Endodermal cell (in vitro differentiated cells): ENCODE measurements around the gene RABGGTA. TPM values are rescaled to one million over a fixed set of nuclear protein-coding genes. Genes with fewer than 3 reads are reported as not detected.

Experiments used
- DNase-seq: peaks from one replicate; pipeline ENCODE4 v3.0.0-alpha.2; 2017
- H3K27ac ChIP-seq: 2 replicates; pipeline ENCODE4 v1.5.1; 2013; ENCODE audit warnings: mild to moderate bottlenecking, low read depth, low read length, moderate library complexity
- H3K27me3 ChIP-seq: 2 replicates; pipeline ENCODE4 v1.6.1; 2013; ENCODE audit warnings: mild to moderate bottlenecking, low read length, moderate library complexity; ENCODE audit not compliant: insufficient read depth, control insufficient read depth, poor library complexity, severe bottlenecking
- H3K36me3 ChIP-seq: 2 replicates; pipeline ENCODE4 v1.7.0; 2013; ENCODE audit warnings: mild to moderate bottlenecking, low read length, moderate library complexity; ENCODE audit not compliant: control insufficient read depth, insufficient read depth
- H3K4me1 ChIP-seq: one replicate; pipeline ENCODE4 v1.7.0; 2013; ENCODE audit warnings: low read length; ENCODE audit not compliant: control insufficient read depth, insufficient read depth
- H3K4me3 ChIP-seq: 2 replicates; pipeline ENCODE4 v1.5.1; 2013; ENCODE audit warnings: mild to moderate bottlenecking, low read length, moderate library complexity
- H3K9ac ChIP-seq: 2 replicates; pipeline ENCODE4 v1.6.1; 2013; ENCODE audit warnings: mild to moderate bottlenecking, low read length, moderate library complexity; ENCODE audit not compliant: poor library complexity, severe bottlenecking; ENCODE audit errors: extremely low read depth
- H3K9me3 ChIP-seq: 2 replicates; pipeline ENCODE4 v1.6.1; 2013; ENCODE audit warnings: mild to moderate bottlenecking, low read length, moderate library complexity; ENCODE audit not compliant: control insufficient read depth
- H3K27ac Mint-ChIP-seq: 2 replicates; pipeline ENCODE4 v1.8.0; 2020; ENCODE audit warnings: mixed read lengths
- H3K27me3 Mint-ChIP-seq: 2 replicates; pipeline ENCODE4 v1.8.0; 2021; ENCODE audit warnings: mild to moderate bottlenecking, mixed read lengths; ENCODE audit not compliant: insufficient read depth
- H3K36me3 Mint-ChIP-seq: 2 replicates; pipeline ENCODE4 v1.8.0; 2020; ENCODE audit warnings: low read depth, mixed read lengths
- H3K4me1 Mint-ChIP-seq: 2 replicates; pipeline ENCODE4 v1.8.0; 2020; ENCODE audit warnings: mixed read lengths
- H3K4me3 Mint-ChIP-seq: 2 replicates; pipeline ENCODE4 v1.8.0; 2020; ENCODE audit warnings: mild to moderate bottlenecking, moderate library complexity, mixed read lengths
- H3K9me3 Mint-ChIP-seq: 2 replicates; pipeline ENCODE4 v1.8.0; 2020; ENCODE audit warnings: mild to moderate bottlenecking, mixed read lengths
- WGBS, 2 experiments: methylation state at CpG; one replicate each; pipeline versions ENCODE4 v1.1.5 to v1.1.7; 2013; ENCODE audit warnings: missing lambda C conversion rate in 2 of 2, mixed read lengths in 1 of 2; ENCODE audit not compliant: insufficient coverage in 1 of 2, insufficient read length in 1 of 2; 5-methylcytosine and 5-hydroxymethylcytosine counted together
- total RNA-seq, 2 donors: library from RNA; stranded (reverse); fragmentation: NEBNext Ultra II Directional in 1 of 2; extraction: Animal tissue kit (Norgen Biotek cat#: 25700) in 1 of 2; gene quantifications; 2 replicates in 1 of 2; 3 replicates in 1 of 2; pipeline ENCODE4 v1.2.1, GENCODE V29; 2021
- TF ChIP-seq, protein P1 (sequence below): fragments of 200-600 bp; sonication (generic); conservative IDR thresholded peaks from 2 replicates; pipeline ENCODE4 v1.5.0; 2021; ENCODE audit warnings: antibody characterized with exemption, mild to moderate bottlenecking

RABGGTA gene
- total RNA-seq, 2 donors from 2014 or later = 20.2 to 20.5 TPM

DNA sequence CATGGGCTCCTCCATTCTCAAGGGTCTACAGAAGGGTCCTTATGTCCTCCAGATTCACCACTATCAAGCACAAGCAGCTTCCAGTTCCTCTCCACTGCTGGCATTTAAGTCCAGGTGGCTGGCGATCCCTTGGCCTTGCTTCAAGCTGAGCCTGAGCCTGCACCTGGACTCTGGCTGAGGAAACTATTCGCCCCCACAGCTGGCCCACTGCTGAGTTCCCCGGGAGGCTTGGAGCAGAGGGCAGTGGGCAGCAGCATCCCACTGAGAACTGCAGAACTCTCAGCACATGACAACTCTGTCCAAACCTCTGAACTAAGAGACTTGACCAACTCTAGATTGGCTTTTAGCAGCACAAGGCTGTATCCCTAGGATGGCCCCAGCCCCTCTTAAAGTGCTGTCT lies 11.3 kb upstream of the RABGGTA start:
- Mint-ChIP-seq H3K4me1 (no peaks in the 10 kb centered on the region), H3K4me3 (no peak overlapping the region), H3K9me3 (no peaks in the 10 kb centered on the region), H3K27ac (no peak overlapping the region), H3K27me3 (no peaks in the 10 kb centered on the region), H3K36me3 (no peaks in the 10 kb centered on the region)
- Histone ChIP-seq H3K27ac (no peak overlapping the region), H3K4me1 (no peaks in the 10 kb centered on the region), H3K9me3 (no peaks in the 10 kb centered on the region), H3K4me3 (no peak overlapping the region), H3K9ac (no peak overlapping the region), H3K36me3 (no peaks in the 10 kb centered on the region), H3K27me3 (no peaks in the 10 kb centered on the region)
- TF ChIP-seq, protein P1, sequence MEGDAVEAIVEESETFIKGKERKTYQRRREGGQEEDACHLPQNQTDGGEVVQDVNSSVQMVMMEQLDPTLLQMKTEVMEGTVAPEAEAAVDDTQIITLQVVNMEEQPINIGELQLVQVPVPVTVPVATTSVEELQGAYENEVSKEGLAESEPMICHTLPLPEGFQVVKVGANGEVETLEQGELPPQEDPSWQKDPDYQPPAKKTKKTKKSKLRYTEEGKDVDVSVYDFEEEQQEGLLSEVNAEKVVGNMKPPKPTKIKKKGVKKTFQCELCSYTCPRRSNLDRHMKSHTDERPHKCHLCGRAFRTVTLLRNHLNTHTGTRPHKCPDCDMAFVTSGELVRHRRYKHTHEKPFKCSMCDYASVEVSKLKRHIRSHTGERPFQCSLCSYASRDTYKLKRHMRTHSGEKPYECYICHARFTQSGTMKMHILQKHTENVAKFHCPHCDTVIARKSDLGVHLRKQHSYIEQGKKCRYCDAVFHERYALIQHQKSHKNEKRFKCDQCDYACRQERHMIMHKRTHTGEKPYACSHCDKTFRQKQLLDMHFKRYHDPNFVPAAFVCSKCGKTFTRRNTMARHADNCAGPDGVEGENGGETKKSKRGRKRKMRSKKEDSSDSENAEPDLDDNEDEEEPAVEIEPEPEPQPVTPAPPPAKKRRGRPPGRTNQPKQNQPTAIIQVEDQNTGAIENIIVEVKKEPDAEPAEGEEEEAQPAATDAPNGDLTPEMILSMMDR = no peak
- no peak for DNase-seq
- WGBS, 2 experiments = 86 to 87% methylated on average over 2 to 3 of the region's 3 CpGs

GRCh38 chr14:24281636-24282035 lies 10.2 kb upstream of the RABGGTA start:
- Histone ChIP-seq H3K9ac (no peak overlapping the region), H3K36me3 (no peaks in the 10 kb centered on the region), H3K4me1 (no peaks in the 10 kb centered on the region), H3K27ac (no peak overlapping the region), H3K27me3 (no peaks in the 10 kb centered on the region), H3K9me3 (no peaks in the 10 kb centered on the region), H3K4me3 (no peak overlapping the region)
- H3K27me3 Mint-ChIP-seq = no peaks in the 10 kb centered on the region
- TF ChIP-seq, protein P1 = no peak
- WGBS, 2 experiments = 95 to 97% methylated on average over 4 to 7 of the region's 7 CpGs
- no peak overlapping the region for H3K4me3 Mint-ChIP-seq
- no peaks in the 10 kb centered on the region for H3K36me3 Mint-ChIP-seq
- no peak overlapping the region for H3K27ac Mint-ChIP-seq
- no peak for DNase-seq
- no peaks in the 10 kb centered on the region for H3K9me3 Mint-ChIP-seq
- no peaks in the 10 kb centered on the region for H3K4me1 Mint-ChIP-seq

GRCh38 chr14:24280797-24281460 lies 9.5 kb upstream of the RABGGTA start:
- 90 to 96% methylated on average over 4 to 6 of the region's 6 CpGs for WGBS, 2 experiments

More at GRCh38 chr14:24280797-24281460, 9.5 kb upstream of the RABGGTA start:
- Mint-ChIP-seq H3K36me3 (no peaks in the 10 kb centered on the region), H3K4me1 (no peaks in the 10 kb centered on the region), H3K27ac (no peak overlapping the region), H3K27me3 (no peaks in the 10 kb centered on the region), H3K9me3 (no peaks in the 10 kb centered on the region), H3K4me3 (no peak overlapping the region)
- Histone ChIP-seq H3K4me3 (no peak overlapping the region), H3K9me3 (no peaks in the 10 kb centered on the region), H3K4me1 (no peaks in the 10 kb centered on the region), H3K36me3 (no peaks in the 10 kb centered on the region), H3K9ac (no peak overlapping the region), H3K27me3 (no peaks in the 10 kb centered on the region), H3K27ac (no peak overlapping the region)
- DNase-seq = no peak
- TF ChIP-seq, protein P1 = no peak
